HL-60 (cell line): Measurements from ENCODE around the gene NLK.

Experiments used
- CTCF ChIP-seq: IDR thresholded peaks from one replicate; pipeline ENCODE4 v1.5.1; 2011; ENCODE audit warnings: low read length, control low read depth, inconsistent platforms; ENCODE audit not compliant: insufficient read depth
- GABPA ChIP-seq: IDR thresholded peaks from 2 replicates; pipeline ENCODE4 v1.6.1; 2012; ENCODE audit warnings: low read depth
- POLR2AphosphoS5 ChIP-seq: IDR thresholded peaks from 2 replicates; pipeline ENCODE4 v1.6.1; 2012; ENCODE audit warnings: low read depth
- TF ChIP-seq, protein P1 (sequence below): IDR thresholded peaks from 2 replicates; pipeline ENCODE4 v1.6.1; 2012; ENCODE audit warnings: low read depth; ENCODE audit not compliant: insufficient replicate concordance

- TF ChIP-seq CTCF (no peak), POLR2AphosphoS5 (no peak), GABPA (no peak)
- TF ChIP-seq, protein P1, sequence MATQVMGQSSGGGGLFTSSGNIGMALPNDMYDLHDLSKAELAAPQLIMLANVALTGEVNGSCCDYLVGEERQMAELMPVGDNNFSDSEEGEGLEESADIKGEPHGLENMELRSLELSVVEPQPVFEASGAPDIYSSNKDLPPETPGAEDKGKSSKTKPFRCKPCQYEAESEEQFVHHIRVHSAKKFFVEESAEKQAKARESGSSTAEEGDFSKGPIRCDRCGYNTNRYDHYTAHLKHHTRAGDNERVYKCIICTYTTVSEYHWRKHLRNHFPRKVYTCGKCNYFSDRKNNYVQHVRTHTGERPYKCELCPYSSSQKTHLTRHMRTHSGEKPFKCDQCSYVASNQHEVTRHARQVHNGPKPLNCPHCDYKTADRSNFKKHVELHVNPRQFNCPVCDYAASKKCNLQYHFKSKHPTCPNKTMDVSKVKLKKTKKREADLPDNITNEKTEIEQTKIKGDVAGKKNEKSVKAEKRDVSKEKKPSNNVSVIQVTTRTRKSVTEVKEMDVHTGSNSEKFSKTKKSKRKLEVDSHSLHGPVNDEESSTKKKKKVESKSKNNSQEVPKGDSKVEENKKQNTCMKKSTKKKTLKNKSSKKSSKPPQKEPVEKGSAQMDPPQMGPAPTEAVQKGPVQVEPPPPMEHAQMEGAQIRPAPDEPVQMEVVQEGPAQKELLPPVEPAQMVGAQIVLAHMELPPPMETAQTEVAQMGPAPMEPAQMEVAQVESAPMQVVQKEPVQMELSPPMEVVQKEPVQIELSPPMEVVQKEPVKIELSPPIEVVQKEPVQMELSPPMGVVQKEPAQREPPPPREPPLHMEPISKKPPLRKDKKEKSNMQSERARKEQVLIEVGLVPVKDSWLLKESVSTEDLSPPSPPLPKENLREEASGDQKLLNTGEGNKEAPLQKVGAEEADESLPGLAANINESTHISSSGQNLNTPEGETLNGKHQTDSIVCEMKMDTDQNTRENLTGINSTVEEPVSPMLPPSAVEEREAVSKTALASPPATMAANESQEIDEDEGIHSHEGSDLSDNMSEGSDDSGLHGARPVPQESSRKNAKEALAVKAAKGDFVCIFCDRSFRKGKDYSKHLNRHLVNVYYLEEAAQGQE, result no peak
These were observed 145.5 kb downstream of the NLK start for GRCh38 chr17:28187931-28188330.
